GM12878 (cell line): ENCODE data around the gene RHBDD1. TPM values are rescaled to one million over a fixed set of nuclear protein-coding genes. Genes with fewer than 3 reads are reported as not detected.

Source experiments
- ATAC-seq: fragments of 200-7000 bp; cut with Tn5 transposase; 3 replicates; pipeline ENCODE4 v1.9.1; 2020; ENCODE audit warnings: mild to moderate bottlenecking, moderate library complexity
- BruUV-seq: library from RNA; stranded (reverse); fragments of 400-500 nt; replicated peaks from 2 replicates; lab custom pipeline; 2021; lab: Mats Ljungman, UMichigan
- CTCF ChIA-PET: fragments of 300-600 bp; sonication (Branson Sonifier 250); formaldehyde crosslinking; extraction: SDS; loops from one replicate; lab custom pipeline; 2021; ENCODE audit warnings: inconsistent platforms; lab: Yijun Ruan, JAX
- POLR2A ChIA-PET: fragments of 350-600 bp; formaldehyde crosslinking; extraction: SDS; loops from one replicate; lab custom pipeline; 2021; ENCODE audit warnings: inconsistent platforms; lab: Charles Lee
- RAD21 ChIA-PET: fragments of 300-600 bp; sonication (Branson Sonifier 250); formaldehyde crosslinking; loops from one replicate; lab custom pipeline; 2023; ENCODE audit warnings: antibody characterized with exemption; ENCODE audit not compliant: unreplicated experiment; lab: Charles Lee
- SMC1A ChIA-PET: fragments of 300-600 bp; sonication (Branson Sonifier 250); formaldehyde crosslinking; loops from one replicate; lab custom pipeline; 2023; ENCODE audit not compliant: unreplicated experiment, uncharacterized antibody; lab: Charles Lee
- DNase-seq: peaks from one replicate; pipeline ENCODE4 v3.0.0-alpha.2; 2011; ENCODE audit warnings: low read depth, low spot score
- FAIRE-seq: peaks from 3 replicates; lab custom pipeline; 2011; peaks lifted over from hg19 to GRCh38; lab: Jason Lieb, UNC
- H2AFZ ChIP-seq: 2 replicates; pipeline ENCODE4 v1.6.0; 2011; ENCODE audit warnings: low read depth, low read length, control low read depth; ENCODE audit not compliant: control insufficient read depth
- H3K27ac ChIP-seq: 2 replicates; pipeline ENCODE4 v1.5.1; 2011; ENCODE audit warnings: control low read depth; ENCODE audit not compliant: control insufficient read depth, insufficient read depth
- H3K27me3 ChIP-seq, 2 experiments: replicated peaks in 1 of 2; 2 replicates each; pipeline versions ENCODE4 v1.6.0 to v1.6.1; 2011; ENCODE audit warnings: low read length in 1 of 2; ENCODE audit not compliant: control insufficient read depth in 2 of 2, insufficient read depth in 2 of 2
- H3K36me3 ChIP-seq, 2 experiments: 2 replicates each; pipeline ENCODE4 v1.5.1; 2011; ENCODE audit warnings: low read length in 1 of 2; ENCODE audit not compliant: control insufficient read depth in 2 of 2, insufficient read depth in 2 of 2
- H3K4me1 ChIP-seq: 2 replicates; pipeline ENCODE4 v1.6.1; 2011; ENCODE audit warnings: mild to moderate bottlenecking, low read length, moderate library complexity, mixed read lengths; ENCODE audit not compliant: control insufficient read depth, insufficient read depth
- H3K4me2 ChIP-seq: 2 replicates; pipeline ENCODE4 v1.6.0; 2011; ENCODE audit warnings: control low read depth; ENCODE audit not compliant: control insufficient read depth, insufficient read depth
- H3K4me3 ChIP-seq: fragments of 200-600 bp; sonication (generic); 2 replicates; pipeline ENCODE4 v1.5.1; 2016
- H3K79me2 ChIP-seq: 2 replicates; pipeline ENCODE4 v1.6.0; 2011; ENCODE audit warnings: low read length; ENCODE audit not compliant: control insufficient read depth, insufficient read depth
- H3K9ac ChIP-seq: 2 replicates; pipeline ENCODE4 v1.8.0; 2011; ENCODE audit warnings: low read length, control low read depth, mixed read lengths; ENCODE audit not compliant: control insufficient read depth, insufficient read depth
- H3K9me3 ChIP-seq: replicated peaks from 3 replicates; pipeline ENCODE4 v1.5.1; 2011; ENCODE audit warnings: mild to moderate bottlenecking, low read length; ENCODE audit not compliant: control insufficient read depth, insufficient read depth
- H4K20me1 ChIP-seq: 2 replicates; pipeline ENCODE4 v1.6.0; 2011; ENCODE audit not compliant: control insufficient read depth, insufficient read depth
- ASH2L ChIP-seq: fragments of 300-600, 200-600 bp; sonication (generic); IDR thresholded peaks from 2 replicates; pipeline ENCODE4 v1.6.1; 2017; ENCODE audit warnings: low read depth, mild to moderate bottlenecking, borderline replicate concordance
- BCL3 ChIP-seq: IDR thresholded peaks from 2 replicates; pipeline ENCODE4 v1.6.1; 2011; ENCODE audit warnings: borderline replicate concordance, low read depth, mild to moderate bottlenecking, moderate library complexity, low read length; ENCODE audit not compliant: insufficient read depth, poor library complexity, severe bottlenecking
- BMI1 ChIP-seq: fragments of 450-650 bp; IDR thresholded peaks from 2 replicates; pipeline ENCODE4 v1.6.1; 2016; ENCODE audit warnings: mild to moderate bottlenecking, moderate library complexity, borderline replicate concordance
- E4F1 ChIP-seq: fragments of 450-650 bp; IDR thresholded peaks from 2 replicates; pipeline ENCODE4 v1.6.1; 2018; ENCODE audit warnings: borderline replicate concordance, mild to moderate bottlenecking; ENCODE audit not compliant: partially characterized antibody
- EED ChIP-seq: sonication (generic); IDR thresholded peaks from 2 replicates; pipeline ENCODE4 v1.6.1; 2016; ENCODE audit warnings: antibody characterized with exemption, low read depth
- FOXK2 ChIP-seq: fragments of 450-650 bp; IDR thresholded peaks from 2 replicates; pipeline ENCODE4 v1.6.1; 2017; ENCODE audit warnings: mild to moderate bottlenecking, moderate library complexity
- MTA2 ChIP-seq: fragments of 450-650 bp; IDR thresholded peaks from 2 replicates; pipeline ENCODE4 v1.6.1; 2016; ENCODE audit warnings: low read depth, mild to moderate bottlenecking, moderate library complexity
- MYB ChIP-seq: fragments of 150-350 bp; IDR thresholded peaks from 2 replicates; pipeline ENCODE4 v1.6.1; 2014; ENCODE audit warnings: mild to moderate bottlenecking, low read depth, low read length, borderline replicate concordance
- NFXL1 ChIP-seq: fragments of 450-650 bp; IDR thresholded peaks from 2 replicates; pipeline ENCODE4 v1.6.1; 2017; ENCODE audit warnings: antibody characterized with exemption, mild to moderate bottlenecking, borderline replicate concordance
- NR2C1 ChIP-seq: fragments of 450-650 bp; IDR thresholded peaks from 2 replicates; pipeline ENCODE4 v1.6.1; 2017; ENCODE audit warnings: antibody characterized with exemption, mild to moderate bottlenecking, moderate library complexity
- NRF1 ChIP-seq: conservative IDR thresholded peaks from 2 replicates; pipeline ENCODE4 v1.6.1; 2011; ENCODE audit warnings: mild to moderate bottlenecking, low read depth, low read length, improper control_type of control experiment
- POLR2AphosphoS5 ChIP-seq: IDR thresholded peaks from 2 replicates; pipeline ENCODE4 v1.6.1; 2011; ENCODE audit warnings: mild to moderate bottlenecking, low read length, inconsistent platforms
- TAF1 ChIP-seq: IDR thresholded peaks from 2 replicates; pipeline ENCODE4 v1.6.1; 2011; ENCODE audit warnings: mild to moderate bottlenecking, low read depth, low read length, borderline replicate concordance
- ZNF217 ChIP-seq: fragments of 450-650 bp; IDR thresholded peaks from 2 replicates; pipeline ENCODE4 v1.6.1; 2017; ENCODE audit warnings: antibody characterized with exemption, mild to moderate bottlenecking
- WGBS: methylation state at CpG from one replicate; pipeline ENCODE4 v1.1.6; 2016; ENCODE audit warnings: low lambda C conversion rate; ENCODE audit not compliant: insufficient replicate concordance, insufficient coverage; ENCODE audit errors: missing lambda C conversion rate; 5-methylcytosine and 5-hydroxymethylcytosine counted together
- in situ Hi-C: fragments of 300-500 bp; cut with MboI; formaldehyde crosslinking; loops from 9 replicates; pipeline ENCODE4 v1.14.3; 2018; ENCODE audit warnings: mixed read lengths
- intact Hi-C: fragments of 100-400 bp; cut with micrococcal nuclease; formaldehyde crosslinking; loops from one replicate; pipeline ENCODE4 v1.14.2; 2022; ENCODE audit not compliant: unreplicated experiment
- polyA plus RNA-seq, 11 experiments: library from polyadenylated mRNA; depleted of rRNA in 4 of 11; unstranded in 6 of 11; stranded (reverse) in 5 of 11; fragments of >200 nt; fragmentation: Nextera tagmentation in 4 of 11; fragmentation: Illumina TruSeq in 1 of 11; extraction: Ambion mirVana in 4 of 11; extraction: Trizol in 1 of 11; gene quantifications; 1 replicate in 1 of 11; 2 replicates in 10 of 11; pipeline versions ENCODE4 v1.2.1 to v1.2.3, GENCODE V29; 2011 to 2016; ENCODE audit warnings: inconsistent platforms in 2 of 11, missing spikeins in 2 of 11, low read depth in 1 of 11
- total RNA-seq, 4 experiments: library from RNA; depleted of rRNA in 3 of 4; stranded (reverse); fragments of >200 nt in 3 of 4; fragmentation: Illumina TruSeq in 1 of 4; extraction: Trizol in 1 of 4; gene quantifications; 2 replicates each; pipeline versions ENCODE4 v1.2.1 to v1.2.3, GENCODE V29; 2013 to 2021
- TF ChIP-seq, protein P1 (sequence below): fragments of 450-650 bp; formaldehyde crosslinking; IDR thresholded peaks from 2 replicates; pipeline ENCODE4 v1.4.0; 2020; ENCODE audit warnings: mild to moderate bottlenecking, moderate library complexity
- TF ChIP-seq, protein P2 (sequence below): IDR thresholded peaks from 2 replicates; pipeline ENCODE4 v1.6.1; 2012; ENCODE audit warnings: low read depth, low read length, improper control_type of control experiment

The RHBDD1 gene
- total and polyA plus RNA-seq, 10 of the 15 experiments (the other 5 are each of a cell fraction or from before 2014, with no cell fraction given), result 7.1 to 36.4 (median 14.7) TPM

- no peaks in the 10 kb centered on the region for H3K27me3 ChIP-seq
- H3K9ac ChIP-seq, result no peak overlapping the region
- POLR2A ChIA-PET, result interaction anchor here (0.5 kb wide), 1 partner anchor 410 kb away, joined by 3 read pairs; no protein-coding TSS in a partner anchor
- H3K4me3 ChIP-seq, result no peak overlapping the region
- H3K27ac ChIP-seq, result no peak overlapping the region
- no peak overlapping the region for H3K4me2 ChIP-seq
- TF ChIP-seq NRF1, result no peak
- TF ChIP-seq, protein P1, sequence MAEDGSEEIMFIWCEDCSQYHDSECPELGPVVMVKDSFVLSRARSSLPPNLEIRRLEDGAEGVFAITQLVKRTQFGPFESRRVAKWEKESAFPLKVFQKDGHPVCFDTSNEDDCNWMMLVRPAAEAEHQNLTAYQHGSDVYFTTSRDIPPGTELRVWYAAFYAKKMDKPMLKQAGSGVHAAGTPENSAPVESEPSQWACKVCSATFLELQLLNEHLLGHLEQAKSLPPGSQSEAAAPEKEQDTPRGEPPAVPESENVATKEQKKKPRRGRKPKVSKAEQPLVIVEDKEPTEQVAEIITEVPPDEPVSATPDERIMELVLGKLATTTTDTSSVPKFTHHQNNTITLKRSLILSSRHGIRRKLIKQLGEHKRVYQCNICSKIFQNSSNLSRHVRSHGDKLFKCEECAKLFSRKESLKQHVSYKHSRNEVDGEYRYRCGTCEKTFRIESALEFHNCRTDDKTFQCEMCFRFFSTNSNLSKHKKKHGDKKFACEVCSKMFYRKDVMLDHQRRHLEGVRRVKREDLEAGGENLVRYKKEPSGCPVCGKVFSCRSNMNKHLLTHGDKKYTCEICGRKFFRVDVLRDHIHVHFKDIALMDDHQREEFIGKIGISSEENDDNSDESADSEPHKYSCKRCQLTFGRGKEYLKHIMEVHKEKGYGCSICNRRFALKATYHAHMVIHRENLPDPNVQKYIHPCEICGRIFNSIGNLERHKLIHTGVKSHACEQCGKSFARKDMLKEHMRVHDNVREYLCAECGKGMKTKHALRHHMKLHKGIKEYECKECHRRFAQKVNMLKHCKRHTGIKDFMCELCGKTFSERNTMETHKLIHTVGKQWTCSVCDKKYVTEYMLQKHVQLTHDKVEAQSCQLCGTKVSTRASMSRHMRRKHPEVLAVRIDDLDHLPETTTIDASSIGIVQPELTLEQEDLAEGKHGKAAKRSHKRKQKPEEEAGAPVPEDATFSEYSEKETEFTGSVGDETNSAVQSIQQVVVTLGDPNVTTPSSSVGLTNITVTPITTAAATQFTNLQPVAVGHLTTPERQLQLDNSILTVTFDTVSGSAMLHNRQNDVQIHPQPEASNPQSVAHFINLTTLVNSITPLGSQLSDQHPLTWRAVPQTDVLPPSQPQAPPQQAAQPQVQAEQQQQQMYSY, result no peak
- TF ChIP-seq MYB, result no peak
- no peak for TF ChIP-seq BCL3
- TF ChIP-seq FOXK2, result no peak
- TF ChIP-seq MTA2, result no peak
- no peak for TF ChIP-seq POLR2AphosphoS5
- TF ChIP-seq, protein P2, sequence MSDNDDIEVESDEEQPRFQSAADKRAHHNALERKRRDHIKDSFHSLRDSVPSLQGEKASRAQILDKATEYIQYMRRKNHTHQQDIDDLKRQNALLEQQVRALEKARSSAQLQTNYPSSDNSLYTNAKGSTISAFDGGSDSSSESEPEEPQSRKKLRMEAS, result no peak
- TF ChIP-seq NR2C1, result no peak
- no peak for TF ChIP-seq NFXL1
- no peak for TF ChIP-seq BMI1
- no peak for TF ChIP-seq TAF1
- TF ChIP-seq E4F1, result no peak
- TF ChIP-seq ASH2L, result no peak
- TF ChIP-seq EED, result no peak
- no peak for TF ChIP-seq ZNF217
- TF ChIP-seq, all 136 proteins: peak for 0
- in situ Hi-C loops, result loop anchor here (25.0 kb wide), 1 partner anchor 959 kb away; no protein-coding TSS in a partner anchor
- RAD21 ChIA-PET, result no interaction called here
- no peak for ATAC-seq
- DNase-seq, result no peak
- no peaks in the 10 kb centered on the region for H3K9me3 ChIP-seq
- no peak for FAIRE-seq
- no peaks in the 10 kb centered on the region for H4K20me1 ChIP-seq
- BruUV-seq, result no TSS peak
- intact Hi-C loops, result no loop called here
- 80% methylated on average over 2 of the region's 2 CpGs for WGBS
- no peaks in the 10 kb centered on the region for H3K4me1 ChIP-seq
- CTCF ChIA-PET, result interaction anchor here (1.8 kb wide), 1 partner anchor 613 kb away, joined by 4 read pairs; no protein-coding TSS in a partner anchor
- SMC1A ChIA-PET, result interaction anchor here (1.2 to 1.4 kb wide), 2 partner anchors 11 to 26 kb away, joined by 3 to 4 read pairs; no protein-coding TSS in a partner anchor
- H2AFZ ChIP-seq, result no peak overlapping the region
- no peaks in the 10 kb centered on the region; a peak in 1 of 4 replicates for H3K36me3 ChIP-seq
- peaks cover 4% of the 10 kb centered on the region for H3K79me2 ChIP-seq
Measured at GRCh38 chr2:226828191-226828590, 7.7 kb upstream of the RHBDD1 start.
